Colon (tissue), 2 donors: ENCODE measurements around the gene CRYGN.

ENCODE experiments used
- FAIRE-seq: peaks from 2 replicates; lab custom pipeline; 2012; peaks lifted over from hg19 to GRCh38; lab: Jason Lieb, UNC
- donor health status: control.
- donor health status: control.

The CRYGN gene

DNA sequence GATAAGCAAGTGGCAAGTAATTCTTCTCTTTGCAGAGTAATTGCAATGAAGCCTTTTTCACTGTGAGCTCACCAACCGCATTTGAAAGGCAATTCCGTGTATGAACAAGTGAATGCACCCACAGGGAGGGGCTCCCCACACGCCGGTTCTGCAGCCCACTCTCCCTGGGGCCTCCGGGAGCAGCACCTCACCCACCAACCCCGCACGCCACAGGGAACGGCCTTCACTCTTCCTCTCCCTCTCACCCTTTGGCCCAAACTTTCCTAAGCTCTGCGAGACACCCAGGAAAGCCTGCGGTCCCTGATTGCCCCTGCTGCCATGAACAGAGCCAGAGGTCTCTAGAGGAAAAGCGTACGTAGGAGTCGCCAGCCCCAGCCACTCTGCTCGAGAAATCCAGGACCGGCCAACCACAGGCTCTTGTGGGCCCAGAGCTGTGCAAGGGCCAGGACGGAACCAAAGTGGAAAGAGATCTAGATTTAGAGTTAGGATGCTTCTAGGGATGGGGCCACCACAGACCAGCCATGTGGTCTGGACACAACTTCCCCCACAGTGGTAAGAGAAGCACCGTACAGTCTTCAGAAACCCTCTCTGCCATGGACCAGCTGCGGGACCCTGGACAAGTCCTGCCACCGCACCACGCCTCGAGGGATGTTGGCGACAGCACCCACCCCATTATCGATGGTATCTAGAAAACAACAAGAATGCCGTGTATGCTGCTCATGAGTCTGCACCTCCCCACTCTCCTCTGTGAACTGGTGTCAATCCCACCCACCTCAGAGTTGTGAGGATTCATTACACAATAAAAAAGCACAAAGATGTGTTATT is 33.7 kb downstream of the CRYGN start:
- no peak for FAIRE-seq

DNA sequence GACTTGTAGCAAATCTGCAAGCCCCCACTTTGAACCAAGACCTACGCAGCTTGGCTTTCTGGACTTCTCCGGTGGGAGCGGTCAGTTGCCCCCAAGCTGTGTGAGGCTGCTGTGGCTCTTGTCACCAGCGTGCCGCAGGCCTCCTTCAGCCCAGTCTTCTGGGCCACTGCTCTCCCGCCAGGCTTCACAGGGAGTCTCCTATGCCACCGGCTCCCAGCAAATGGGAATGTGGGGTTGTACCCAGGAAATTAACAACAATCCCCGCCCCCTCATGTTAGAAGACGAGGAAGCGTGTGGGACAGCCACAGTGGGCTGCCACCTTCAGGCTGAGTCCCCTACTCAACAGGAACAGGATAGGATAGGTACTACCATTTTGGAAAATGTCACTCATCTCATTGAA is 34.4 kb downstream of the CRYGN start:
- FAIRE-seq: no peak

DNA sequence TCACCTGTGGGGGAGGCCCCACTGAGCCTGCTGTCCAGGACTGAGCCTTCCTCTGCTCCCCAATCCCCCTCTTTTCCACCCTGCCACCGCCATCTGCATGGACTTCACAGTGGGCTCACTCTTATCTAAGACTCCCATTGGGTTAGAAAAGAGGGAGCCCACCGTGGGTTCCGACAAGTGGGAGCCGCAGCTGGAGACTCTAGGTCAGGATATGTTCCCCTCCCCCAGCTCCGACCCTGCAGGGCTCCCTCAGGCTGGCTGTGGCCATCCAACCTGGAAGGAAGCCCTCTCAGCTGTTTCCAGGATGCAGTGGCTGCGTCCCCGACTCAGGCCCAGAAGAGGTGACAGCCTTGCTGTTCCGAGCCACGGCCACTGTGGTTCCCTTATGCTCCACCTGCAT is 34.9 kb downstream of the CRYGN start:
- no peak for FAIRE-seq

DNA sequence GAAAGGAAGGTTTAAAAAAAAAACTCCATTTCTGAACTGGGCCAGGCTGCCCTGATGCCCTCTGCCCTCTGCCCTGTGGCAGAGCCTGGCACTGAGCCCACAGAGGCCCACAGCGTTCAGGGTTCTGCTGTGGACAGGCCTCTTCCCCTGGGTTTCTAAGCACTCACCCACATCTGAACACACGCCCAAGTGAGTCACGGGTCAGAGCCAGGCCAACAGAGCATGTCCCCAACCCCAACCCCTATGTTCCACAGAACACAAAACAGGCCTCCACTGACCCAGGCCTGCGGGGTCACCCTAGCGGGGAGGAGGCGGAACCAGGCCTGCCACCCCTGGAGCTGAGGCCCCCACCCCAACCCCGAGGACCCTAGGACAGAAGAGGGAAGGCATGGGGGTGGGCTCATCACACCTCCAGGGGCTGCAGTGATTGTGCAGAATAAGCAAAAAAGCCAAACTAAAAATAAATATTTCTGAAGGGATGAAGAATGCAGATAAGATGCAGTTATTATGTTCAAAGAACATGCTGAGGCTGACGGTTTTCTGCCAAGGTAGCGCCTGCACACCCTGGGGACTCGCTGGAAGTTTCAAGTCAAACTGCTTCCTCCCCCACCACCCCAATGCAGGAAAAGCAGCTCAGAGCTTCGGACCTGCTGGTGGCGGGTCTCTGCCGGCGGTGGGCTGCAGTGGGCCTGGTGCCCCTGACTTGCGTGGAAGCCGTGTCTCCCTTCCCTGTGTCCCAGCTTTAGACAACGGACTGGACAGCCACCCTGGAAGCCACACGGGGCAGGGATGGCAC is 35.5 kb downstream of the CRYGN start:
- FAIRE-seq: no peak

DNA sequence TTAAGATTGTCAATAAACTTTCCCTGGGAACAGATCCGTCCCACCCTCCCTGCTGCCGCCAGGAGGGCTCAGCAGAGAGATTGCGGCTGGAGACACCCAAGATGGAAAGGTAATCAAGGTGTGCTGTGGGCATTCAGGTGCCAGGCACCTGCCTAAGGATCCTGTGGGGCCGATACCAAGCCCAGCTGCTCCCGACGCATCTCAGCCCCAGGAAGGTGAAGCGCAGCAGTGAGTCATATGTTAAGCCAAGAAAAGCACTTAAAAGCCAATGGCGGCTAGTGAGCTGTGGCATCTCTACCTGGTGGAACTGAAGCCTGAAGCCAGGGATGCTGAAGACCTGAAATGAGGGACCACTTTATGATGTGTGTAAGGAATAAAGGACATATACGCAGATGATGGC is 36.2 kb downstream of the CRYGN start:
- no peak for FAIRE-seq

DNA sequence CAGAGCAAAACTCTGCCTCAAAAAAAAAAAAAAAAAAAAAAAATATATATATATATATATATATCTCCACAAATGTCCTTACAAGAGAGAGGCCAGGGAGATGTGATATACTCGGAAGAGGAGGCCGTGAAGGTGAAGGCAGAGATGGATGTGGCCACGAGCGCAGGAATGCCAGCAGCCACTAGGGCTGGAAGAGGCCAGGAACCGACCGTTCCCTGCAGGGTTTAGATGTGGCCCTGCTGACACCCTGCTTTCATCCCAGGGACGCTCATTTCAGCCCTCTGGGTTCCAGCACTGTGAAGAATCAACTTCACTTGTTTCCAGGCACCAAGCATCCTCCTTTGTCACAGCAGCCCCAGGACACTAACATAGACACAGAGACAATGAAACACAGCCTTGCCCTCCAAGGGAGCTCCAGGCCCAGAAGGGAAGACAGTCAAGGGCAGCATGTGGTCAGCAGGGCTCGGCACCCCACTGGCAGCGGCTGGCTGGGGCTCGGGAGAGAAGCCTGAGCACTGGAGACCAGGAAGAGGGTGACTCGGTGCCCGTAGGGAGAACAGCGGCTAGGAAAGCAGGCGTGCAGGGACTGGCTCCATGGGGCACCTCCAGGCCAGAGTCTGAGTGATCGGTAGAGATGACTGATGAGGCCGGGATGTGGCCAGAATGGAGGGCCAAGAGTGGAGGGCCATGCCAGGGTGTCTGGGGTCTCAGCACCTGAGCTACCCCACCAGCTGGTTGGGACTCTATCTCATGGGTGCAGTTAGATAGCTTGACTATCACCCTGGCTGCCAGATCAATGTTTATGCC is 37.7 kb downstream of the CRYGN start:
- no peak for FAIRE-seq

DNA sequence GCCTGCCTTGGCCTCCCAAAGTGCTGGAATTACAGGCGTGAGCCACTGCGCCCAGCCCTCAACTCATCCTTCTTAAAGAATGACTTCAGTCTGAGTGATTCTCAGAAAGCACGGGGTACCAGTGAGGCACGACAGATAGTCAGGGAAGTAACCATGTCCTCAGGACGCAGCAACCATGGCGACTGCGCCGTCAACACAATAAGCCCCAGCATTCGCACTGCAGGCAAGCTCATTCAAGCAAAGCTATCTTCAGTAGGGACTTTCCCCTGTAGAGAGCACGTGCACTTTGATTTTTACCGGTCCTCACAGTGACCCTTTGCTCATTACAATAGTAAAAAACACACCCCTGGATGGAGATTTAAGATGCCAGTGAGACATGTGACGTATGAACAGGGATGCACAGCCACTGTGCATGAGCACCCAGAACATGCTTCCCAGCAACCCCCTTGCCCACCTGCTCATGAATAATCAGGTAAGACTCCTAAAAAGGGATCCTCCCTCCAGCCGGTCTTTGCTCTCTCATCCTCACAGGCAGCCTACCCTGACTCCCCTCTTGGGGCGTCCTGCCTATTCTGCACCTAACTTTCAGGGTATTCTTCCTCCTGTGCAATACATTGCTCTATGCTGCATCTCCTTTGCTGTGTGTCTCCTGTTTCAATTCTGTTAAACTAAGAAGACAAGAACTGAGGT is 39.2 kb downstream of the CRYGN start:
- FAIRE-seq: no peak

DNA sequence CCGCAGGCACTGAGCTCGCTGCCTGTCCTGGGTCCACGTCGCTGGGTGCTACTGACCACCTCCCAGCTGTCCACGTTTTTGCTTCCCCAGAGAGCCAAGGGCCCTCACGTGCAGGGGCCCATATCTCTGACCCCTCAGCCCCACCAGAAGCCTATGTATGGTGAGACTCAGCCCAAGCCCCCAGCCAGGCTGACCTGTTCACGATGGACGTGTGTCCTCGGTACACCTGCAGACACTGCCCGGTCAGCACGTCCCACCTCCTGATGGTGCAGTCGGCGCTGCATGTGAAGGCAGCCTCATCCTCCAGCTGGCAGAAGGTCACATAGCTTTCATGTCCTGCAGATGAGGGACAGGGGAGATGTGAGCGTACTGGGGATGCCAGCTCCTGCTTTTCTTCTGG is 40.0 kb downstream of the CRYGN start:
- no peak for FAIRE-seq

DNA sequence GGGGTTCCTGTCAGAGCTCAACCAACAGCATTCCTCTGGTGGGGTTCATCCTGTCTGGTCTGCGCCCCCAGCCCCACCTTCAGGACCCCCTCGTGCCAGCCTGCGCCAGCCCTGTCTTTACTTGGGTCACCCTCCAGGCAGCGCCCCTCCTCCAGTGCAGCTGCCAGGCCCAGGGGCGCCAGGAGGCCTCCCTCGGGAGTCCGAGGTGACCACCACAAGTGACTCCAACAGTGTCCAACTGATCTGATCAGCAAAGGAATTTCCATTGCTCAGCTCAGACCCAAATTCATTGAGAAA is 40.7 kb downstream of the CRYGN start:
- FAIRE-seq: no peak

DNA sequence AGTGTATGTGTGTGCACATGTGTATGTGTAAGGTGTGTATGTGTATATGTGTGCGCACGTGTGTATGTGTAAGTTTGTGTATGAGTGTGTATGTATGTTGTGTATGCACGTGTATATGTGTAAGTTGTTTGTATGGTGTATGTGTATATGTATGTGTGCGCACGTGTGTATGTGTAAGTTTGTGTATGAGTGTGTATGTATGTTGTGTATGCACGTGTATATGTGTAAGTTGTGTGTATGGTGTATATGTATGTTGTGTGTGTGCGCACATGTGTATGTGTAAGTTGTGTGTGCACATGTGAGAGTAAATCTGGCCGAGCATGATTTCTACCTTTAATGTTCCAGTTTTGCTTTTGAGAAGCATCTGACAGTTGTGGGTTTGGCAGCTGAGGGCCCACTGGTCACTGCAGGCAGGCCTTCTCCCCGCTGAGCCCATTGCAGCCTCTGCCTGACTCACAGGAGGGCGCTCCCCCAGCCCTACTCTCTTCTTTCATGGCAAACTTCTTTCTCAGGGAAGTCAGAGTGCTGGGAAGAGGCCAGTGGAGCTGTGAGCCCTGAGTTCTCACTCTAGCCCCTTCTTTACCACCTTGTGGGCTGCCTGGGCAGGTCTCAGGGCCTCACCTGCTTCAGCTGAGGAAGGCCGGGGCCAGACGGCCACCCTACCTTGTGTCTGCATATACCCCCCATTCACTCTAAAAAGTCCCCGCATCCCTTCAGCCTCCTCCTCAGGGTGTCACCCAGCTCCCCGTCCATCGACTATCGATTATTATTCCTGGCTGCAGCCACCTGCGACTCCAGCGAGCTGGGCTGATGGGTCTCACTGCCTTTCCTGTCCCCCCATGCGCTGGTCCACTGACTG is 41.3 kb downstream of the CRYGN start:
- no peak for FAIRE-seq

DNA sequence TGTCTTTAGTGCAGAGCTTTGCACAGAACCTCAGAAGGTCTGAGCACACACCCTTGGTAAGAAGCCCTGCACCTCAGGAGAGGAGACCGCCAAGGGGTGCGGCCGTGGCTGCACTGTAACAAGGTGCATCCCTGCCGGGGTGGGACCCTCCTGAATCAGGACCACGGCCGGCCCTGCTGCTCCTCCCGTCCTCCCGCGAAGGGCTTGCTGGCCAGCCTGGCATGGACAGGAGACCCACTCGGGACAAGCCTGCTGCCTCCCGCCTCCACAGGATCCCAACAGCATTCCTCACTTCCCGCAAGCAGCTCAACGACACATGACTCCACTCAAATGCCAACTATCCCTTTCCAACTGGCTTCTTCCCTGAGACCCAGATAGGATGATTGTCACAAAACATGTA is 42.9 kb downstream of the CRYGN start:
- no peak for FAIRE-seq

DNA sequence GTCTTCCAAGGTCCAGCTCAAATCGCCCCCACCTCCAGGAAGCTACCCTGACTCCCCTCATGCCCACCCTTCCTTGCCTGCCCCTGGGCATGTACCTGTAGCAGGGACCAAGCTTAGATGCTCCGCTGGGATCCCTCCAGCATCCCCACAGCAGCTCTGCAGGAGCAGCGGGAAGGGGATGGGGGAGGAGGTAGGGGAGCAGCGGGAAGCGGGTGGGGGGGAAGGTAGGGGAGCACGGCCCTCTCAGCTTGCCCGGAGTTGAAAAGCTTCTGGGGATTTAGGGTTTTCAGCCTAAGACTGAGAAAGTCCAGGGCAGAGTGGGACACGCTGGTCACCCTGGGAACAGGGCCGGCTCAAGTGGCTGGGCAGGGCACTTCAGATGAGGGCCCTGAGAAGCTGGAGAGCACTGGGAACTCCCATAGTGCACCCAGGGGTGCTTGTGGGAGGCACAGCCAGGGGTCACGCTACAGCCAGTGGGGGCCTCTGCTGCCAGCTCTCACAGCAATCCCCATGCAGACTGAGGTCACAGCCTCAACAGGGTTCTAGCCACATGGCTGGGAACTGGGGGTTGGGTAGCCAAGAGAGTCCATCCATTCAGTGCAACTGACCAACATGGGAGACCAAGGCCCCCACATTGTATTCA is 43.5 kb downstream of the CRYGN start:
- no peak for FAIRE-seq

DNA sequence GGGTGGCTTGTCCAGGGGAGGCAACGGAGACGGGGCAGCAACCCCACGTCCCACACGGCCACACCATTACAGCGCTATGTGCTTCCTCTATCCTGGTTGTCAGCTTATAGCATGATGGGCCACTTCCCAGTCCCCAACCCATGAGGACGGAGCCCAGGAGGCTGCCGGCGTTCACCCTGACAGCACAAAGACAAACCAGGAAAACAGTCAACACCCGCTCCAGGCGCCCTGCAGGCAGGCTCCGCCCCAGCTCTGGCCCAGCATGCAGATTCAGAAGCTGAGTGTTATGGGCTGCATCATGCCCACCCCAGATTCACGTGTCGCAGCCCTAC is 44.9 kb downstream of the CRYGN start:
- FAIRE-seq: no peak

DNA sequence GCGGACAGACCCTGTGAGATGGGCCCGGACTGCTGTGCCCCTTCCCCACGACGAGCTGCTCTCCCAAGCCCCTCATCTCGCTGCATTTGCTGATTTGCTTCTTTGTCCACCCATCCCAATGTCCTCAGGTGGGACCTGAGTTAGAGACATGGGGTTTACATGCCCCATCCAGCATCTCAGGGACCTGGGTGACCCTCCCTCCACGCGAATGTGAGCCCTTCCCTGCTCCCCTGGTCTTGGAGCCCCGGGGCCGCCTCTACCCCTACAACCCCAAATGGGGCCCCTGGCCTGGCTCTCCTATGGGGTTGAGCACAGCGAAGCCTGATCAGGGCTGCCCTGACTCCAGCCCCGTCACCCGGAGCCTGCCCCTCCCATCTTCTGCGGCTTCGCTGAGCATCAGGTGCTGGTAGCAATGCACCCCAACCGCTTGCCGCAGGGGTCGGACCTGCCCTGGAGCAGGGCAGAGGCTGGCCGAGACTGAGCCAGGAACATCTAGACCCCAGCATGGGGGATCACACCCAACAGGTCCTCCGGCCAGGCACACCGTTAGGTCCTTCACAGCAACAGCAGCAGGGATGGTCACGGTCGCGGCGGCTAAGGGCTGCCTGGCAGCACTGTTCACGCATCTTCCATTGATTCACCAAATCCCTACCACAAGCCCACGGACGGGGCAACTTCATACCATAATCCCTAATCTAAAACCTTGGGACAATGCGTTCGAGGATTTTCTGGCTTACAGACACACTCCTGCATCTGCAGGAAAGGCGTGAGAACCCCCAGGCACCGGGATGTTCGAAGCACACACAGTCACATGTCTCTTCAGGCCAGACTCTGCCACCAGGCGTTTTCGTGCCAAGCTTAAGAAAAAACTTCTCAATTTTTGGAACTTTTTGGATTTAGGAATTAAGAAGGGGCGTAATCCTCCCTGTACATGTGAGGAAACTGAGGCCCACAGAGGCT is 45.6 kb downstream of the CRYGN start:
- no peak for FAIRE-seq

DNA sequence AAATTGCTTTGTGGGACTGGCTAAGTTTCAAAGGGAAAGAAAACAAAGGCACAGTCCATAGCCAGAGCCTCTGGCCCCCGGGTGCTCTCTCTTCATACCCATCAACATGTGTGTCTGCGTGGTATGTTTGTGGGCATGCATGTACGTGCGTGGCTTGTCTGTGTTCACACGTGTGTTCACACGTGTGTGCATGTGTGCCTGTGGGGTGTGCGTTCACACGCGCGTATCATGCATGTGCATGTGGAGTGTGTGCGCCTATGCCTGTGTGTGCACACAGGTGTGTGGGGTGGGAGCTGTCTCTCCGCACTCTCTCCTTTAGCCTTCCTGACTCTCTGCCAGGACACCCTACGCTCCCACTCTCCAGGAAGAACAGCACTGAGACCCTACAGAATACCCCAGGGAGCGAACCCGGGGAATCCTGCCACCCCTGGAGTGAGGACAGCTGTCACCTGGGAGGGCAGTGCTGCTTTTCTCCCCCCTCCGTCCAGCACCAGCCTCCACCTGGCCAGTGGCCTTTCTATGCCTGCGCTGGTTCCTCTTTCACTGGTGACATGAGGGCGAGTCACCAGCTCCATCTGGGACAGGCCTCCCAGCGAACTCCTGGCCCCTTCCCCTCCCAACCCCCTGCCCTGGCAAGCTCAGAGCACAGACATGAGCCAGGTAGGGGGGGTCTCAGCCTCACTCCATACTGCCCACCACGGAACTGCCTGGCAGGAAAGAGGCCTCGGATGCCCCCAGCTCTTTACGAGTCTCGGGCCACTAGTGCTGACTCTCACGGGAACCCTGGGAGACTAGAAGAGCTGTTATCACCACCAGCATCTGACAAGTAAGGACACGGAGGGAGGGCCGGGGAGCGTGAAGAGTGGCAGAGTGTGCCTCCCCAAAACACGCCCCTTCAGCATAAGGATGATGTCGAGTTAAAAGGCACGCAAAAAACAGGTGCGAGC is 46.6 kb downstream of the CRYGN start:
- FAIRE-seq: no peak

DNA sequence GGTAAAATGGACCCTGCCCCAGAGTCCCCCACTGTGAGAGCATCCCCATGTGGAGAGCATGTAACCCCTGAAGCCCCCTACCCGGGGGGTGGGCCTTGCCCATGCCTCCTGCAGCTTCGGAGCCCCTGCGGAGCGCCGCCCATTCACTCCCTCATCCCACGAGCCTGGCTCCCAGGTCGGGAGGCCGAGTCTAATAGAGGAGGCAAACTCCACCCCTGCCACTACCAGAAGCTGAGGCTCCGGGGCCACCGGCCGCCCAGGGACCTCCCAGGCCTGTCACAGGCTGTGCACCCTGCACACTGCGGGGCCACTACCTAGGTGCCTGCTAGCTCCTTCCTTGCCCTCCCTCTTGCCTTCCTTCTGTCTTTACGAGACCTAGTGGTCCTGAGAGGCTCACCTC is 47.5 kb downstream of the CRYGN start:
- FAIRE-seq: no peak

DNA sequence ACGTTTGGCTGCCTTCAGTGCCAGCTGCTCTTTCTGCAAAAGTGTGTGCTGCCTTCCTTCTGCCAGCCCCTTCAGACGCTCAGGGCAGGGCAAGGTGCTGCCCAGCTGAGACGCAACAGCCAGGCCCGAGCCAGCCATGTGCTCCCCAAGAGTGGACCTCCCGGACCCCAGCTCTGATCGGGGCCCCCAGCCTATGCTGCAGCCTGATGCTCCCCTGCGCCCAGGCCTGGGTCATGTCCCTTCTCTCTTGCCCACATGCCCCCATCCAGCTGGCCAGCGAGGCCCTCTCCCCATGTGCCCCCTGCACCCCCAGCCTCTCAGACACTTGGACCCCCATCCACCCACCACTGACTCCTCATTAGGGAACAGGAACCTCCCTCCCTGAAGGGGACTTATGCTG is 47.9 kb downstream of the CRYGN start:
- FAIRE-seq: no peak

DNA sequence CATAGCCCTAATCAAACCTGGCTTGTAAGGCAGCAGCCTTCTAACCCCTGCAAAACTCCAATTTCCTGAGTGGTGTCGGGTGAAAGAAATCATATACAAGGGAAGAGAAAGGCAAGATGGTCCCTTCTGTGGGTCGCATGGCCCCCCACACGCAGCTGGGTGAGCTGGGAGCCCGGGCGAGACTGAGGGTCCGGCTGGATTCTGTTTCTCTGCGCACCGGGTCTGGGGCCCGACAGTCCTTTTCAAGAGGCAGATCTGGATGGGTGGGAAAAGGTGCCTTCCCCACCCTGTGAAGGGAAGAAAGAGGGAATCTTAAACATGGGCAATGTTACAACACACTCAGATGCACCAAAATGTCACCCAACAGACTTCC is 48.6 kb downstream of the CRYGN start:
- no peak for FAIRE-seq
